Pancreas (tissue), 10 donors: ENCODE data around the gene HAAO. TPM values are rescaled to one million over a fixed set of nuclear protein-coding genes. Genes with fewer than 3 reads are reported as not detected.
"Not testable (repeated sequence)": the region's sequence is repeated elsewhere in the genome, so short reads cannot be mapped to it uniquely, and the experiment has no call there.

Experiments
- ATAC-seq, 4 donors: fragments of 200-7000 bp; cut with Tn5 transposase; one replicate each; pipeline versions ENCODE4 v1.8.0 to v1.9.1; 2020; ENCODE audit warnings: mild to moderate bottlenecking in 4 of 4, moderate library complexity in 4 of 4
- DNase-seq, 6 donors: peaks; one replicate each; pipeline ENCODE4 v3.0.0-alpha.2; 2020
- FAIRE-seq: peaks from 2 replicates; lab custom pipeline; 2012; peaks lifted over from hg19 to GRCh38; lab: Jason Lieb, UNC
- H3K27ac ChIP-seq, 4 donors: fragments of 200-600 bp; sonication (generic); 1 replicate in 3 of 4; 2 replicates in 1 of 4; pipeline versions ENCODE4 v1.5.0 to v1.8.0; 2020
- H3K27me3 ChIP-seq, 4 donors: fragments of 200-600 bp; one replicate each; pipeline ENCODE4 v1.8.0; 2021
- H3K36me3 ChIP-seq, 3 donors: fragments of 200-600 bp; sonication (generic) in 1 of 3; one replicate each; pipeline versions ENCODE4 v1.5.0 to v1.8.0; 2020 to 2021
- H3K4me1 ChIP-seq, 3 donors: fragments of 200-600 bp; one replicate each; pipeline ENCODE4 v1.8.0; 2021
- H3K4me3 ChIP-seq, 4 donors: fragments of 200-600 bp; sonication (generic) in 2 of 4; one replicate each; pipeline versions ENCODE4 v1.5.0 to v1.8.0; 2020 to 2021
- H3K9me3 ChIP-seq, 4 donors: fragments of 200-600 bp; one replicate each; pipeline ENCODE4 v1.8.0; 2021
- CTCF ChIP-seq, 4 donors: fragments of 200-600 bp; sonication (generic) in 3 of 4; IDR thresholded peaks; one replicate each; pipeline versions ENCODE4 v1.5.0 to v1.8.0; 2021; ENCODE audit warnings: antibody characterized with exemption in 4 of 4
- WGBS, 2 donors: extraction: QIAGEN DNeasy Blood & Tissue Kit; methylation state at CpG; one replicate each; pipeline ENCODE4 v1.1.7; 2013; 5-methylcytosine and 5-hydroxymethylcytosine counted together
- intact Hi-C, 3 donors: fragments of 100-400 bp; cut with DNase I; formaldehyde crosslinking; loops; one replicate each; pipeline versions ENCODE4 v1.11.1 to v1.14.2; 2022
- polyA plus RNA-seq, 2 donors: library from polyadenylated mRNA; stranded (reverse); fragments of 200-250 nt; gene quantifications; one replicate each; pipeline ENCODE4 v1.2.3, GENCODE V29; 2013
- total RNA-seq, 6 donors: library from RNA; stranded (reverse); fragmentation: NEBNext Ultra II Directional in 4 of 6; extraction: Animal tissue kit (Norgen Biotek cat#: 25700) in 4 of 6; gene quantifications; one replicate each; pipeline versions ENCODE4 v1.2.1 to v1.2.4, GENCODE V29; 2021 to 2023
- donor health status: healthy with polysubstance abuse.
- donor health status: DM: no; HTN: no; CAD: no; lungs with moderate emphysema.
- donor health status: DM: no; HTN: no; CAD: no.
- donor health status: control.
- donor health status: control.
- donor health status: Bipolar disorder and iron deficiency.
- donor health status: DM: yes; HTN: yes; CAD: no.
- donor health status: DM: no; HTN: no; CAD: no.
- donor health status: DM: no; HTN: no; CAD: no.
- donor health status: DM: yes; HTN: yes; CAD: no.

HAAO gene
- total and polyA plus RNA-seq, 8 donors = 10.9 to 35.4 (median 21.5) TPM

GRCh38 chr2:42741140-42741539 is 51.2 kb downstream of the HAAO start:
- intact Hi-C loops = no loop called here
- ATAC-seq = no peak

GRCh38 chr2:42736598-42737322 is 55.6 kb downstream of the HAAO start:
- Histone ChIP-seq H3K4me3 (no peak overlapping the region), H3K27ac (no peak overlapping the region), H3K4me1 (no peaks in the 10 kb centered on the region), H3K36me3 (no peaks in the 10 kb centered on the region), H3K27me3 (no peaks in the 10 kb centered on the region), H3K9me3 (no peaks in the 10 kb centered on the region)
- ATAC-seq = no peak
- DNase-seq = no peak
- TF ChIP-seq CTCF (IDR thresholded peaks at IDR 0.05) = no peak
- intact Hi-C loops = no loop called here
- no peak for FAIRE-seq

More at GRCh38 chr2:42741140-42741539, 51.2 kb downstream of the HAAO start:
- Histone ChIP-seq H3K27me3 (no peaks in the 10 kb centered on the region), H3K36me3 (no peaks in the 10 kb centered on the region), H3K9me3 (no peaks in the 10 kb centered on the region), H3K4me1 (no peaks in the 10 kb centered on the region), H3K27ac (no peak overlapping the region), H3K4me3 (no peak overlapping the region)
- WGBS, 2 donors = 80 to 89% methylated on average over 3 of the region's 3 CpGs
- DNase-seq = no peak
- FAIRE-seq = no peak
- TF ChIP-seq CTCF (IDR thresholded peaks at IDR 0.05) = no peak

GRCh38 chr2:42733852-42734251 is 58.5 kb downstream of the HAAO start:
- DNase-seq (no peak), ATAC-seq (peak in 2 of 4 donors; percentile 64 to 68), FAIRE-seq (no peak)
- Histone ChIP-seq H3K4me3 (no peak overlapping the region), H3K9me3 (no peaks in the 10 kb centered on the region), H3K4me1 (no peaks in the 10 kb centered on the region), H3K36me3 (no peaks in the 10 kb centered on the region), H3K27ac (no peak overlapping the region), H3K27me3 (no peaks in the 10 kb centered on the region)
- no peak for TF ChIP-seq CTCF (IDR thresholded peaks at IDR 0.05)
- WGBS, 2 donors = 39 to 41% methylated on average over 1 of the region's 1 CpG
- intact Hi-C loops = no loop called here

GRCh38 chr2:42731316-42731715 is 61.1 kb downstream of the HAAO start:
- WGBS, 2 donors = 94 to 97% methylated on average over 4 of the region's 4 CpGs
- H3K4me3 ChIP-seq, DNase-seq, H3K27ac ChIP-seq, H3K9me3 ChIP-seq, ATAC-seq, intact Hi-C loops, H3K27me3 ChIP-seq, FAIRE-seq, H3K36me3 ChIP-seq, H3K4me1 ChIP-seq: not testable (repeated sequence)

- DNase-seq (no peak), ATAC-seq (no peak), FAIRE-seq (no peak)
- no peaks in the 10 kb centered on the region for H3K27me3 ChIP-seq
- H3K9me3 ChIP-seq = no peaks in the 10 kb centered on the region
- WGBS, 2 donors = 94 to 97% methylated on average over 2 of the region's 2 CpGs
- H3K4me3 ChIP-seq = no peak overlapping the region
- intact Hi-C loops = no loop called here
- TF ChIP-seq CTCF (IDR thresholded peaks at IDR 0.05) = no peak
- H3K27ac ChIP-seq = no peak overlapping the region
- no peaks in the 10 kb centered on the region for H3K36me3 ChIP-seq
- peaks cover 0 to 5% (median 1%) of the 10 kb centered on the region in 3 donors for H3K4me1 ChIP-seq
Measured at GRCh38 chr2:42726680-42727079, 65.7 kb downstream of the HAAO start.
